HFF-Myc (cell line): ENCODE data around the gene SYNCRIP.

ENCODE experiments used
- DNase-seq: peaks from one replicate; pipeline ENCODE4 v3.0.0-alpha.2; 2011; ENCODE audit warnings: low read depth; ENCODE audit errors: extremely low read depth
- H3K4me3 ChIP-seq: replicated peaks from 2 replicates; pipeline ENCODE4 v1.5.1; 2011; ENCODE audit warnings: low read depth, mild to moderate bottlenecking, control low read depth, low read length
- CTCF ChIP-seq: IDR thresholded peaks from 2 replicates; pipeline ENCODE4 v1.5.1; 2012; ENCODE audit warnings: mild to moderate bottlenecking, low read depth, low read length, control low read depth; ENCODE audit errors: missing control alignments

SYNCRIP gene

GRCh38 chr6:85669735-85670194 is 27.1 kb upstream of the SYNCRIP start:
- TF ChIP-seq CTCF: no peak
- H3K4me3 ChIP-seq: no peak overlapping the region
- DNase-seq: no peak

GRCh38 chr6:85662251-85662650 is 19.6 kb upstream of the SYNCRIP start:
- TF ChIP-seq CTCF: no peak
- DNase-seq: no peak
- H3K4me3 ChIP-seq: no peak overlapping the region

- no peak for TF ChIP-seq CTCF
- no peak overlapping the region for H3K4me3 ChIP-seq
- peak; percentile 86 for DNase-seq
Observed at GRCh38 chr6:85660181-85660611, 17.5 kb upstream of the SYNCRIP start.

- DNase-seq: no peak
- H3K4me3 ChIP-seq: no peak overlapping the region
- no peak for TF ChIP-seq CTCF
Observed at GRCh38 chr6:85650606-85651005, 7.9 kb upstream of the SYNCRIP start.

- no peak for TF ChIP-seq CTCF
- no peak for DNase-seq
- peak overlapping the region; percentile 65 for H3K4me3 ChIP-seq
Observed at GRCh38 chr6:85644279-85644762, 1.6 kb upstream of the SYNCRIP start.

- peak; percentile 72 for DNase-seq
- no peak for TF ChIP-seq CTCF
Observed at GRCh38 chr6:85643537-85644278, 1.0 kb upstream of the SYNCRIP start.

More at GRCh38 chr6:85643537-85644278, 1.0 kb upstream of the SYNCRIP start:
- H3K4me3 ChIP-seq: peak overlapping the region; percentile 65
